CD4-positive, alpha-beta T cell treated with Interferon alpha-2 for 1 hour (primary cell): Measurements from ENCODE around the gene PICK1.
A peak's percentile ranks its signal among the peaks of the same experiment; 100 is the strongest.

Experiments used
- DNase-seq, 2 donors: peaks; one replicate each; pipeline ENCODE4 v3.0.0-alpha.2; 2020 to 2022

The PICK1 gene

DNA sequence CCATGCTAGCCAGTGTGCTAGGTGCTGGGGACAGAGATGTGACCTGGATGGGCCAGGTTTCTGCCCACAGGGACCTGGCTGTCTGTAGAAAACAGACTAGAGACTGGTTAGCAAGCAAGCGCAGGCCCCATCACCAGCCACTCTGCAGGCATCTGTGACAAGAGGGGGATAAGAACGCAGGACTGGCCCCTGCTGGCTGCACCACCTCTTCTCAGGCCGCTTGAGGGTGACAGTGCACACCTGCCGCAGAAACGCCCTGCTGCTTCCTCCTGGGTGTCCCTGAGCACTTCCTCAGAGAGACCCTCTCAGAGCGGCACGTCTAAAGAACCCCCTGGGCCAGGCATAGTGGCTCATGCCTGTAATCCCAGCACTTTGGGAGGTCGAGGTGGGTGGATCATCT, 5.9 kb upstream of the PICK1 start:
- DNase-seq: no peak

DNA sequence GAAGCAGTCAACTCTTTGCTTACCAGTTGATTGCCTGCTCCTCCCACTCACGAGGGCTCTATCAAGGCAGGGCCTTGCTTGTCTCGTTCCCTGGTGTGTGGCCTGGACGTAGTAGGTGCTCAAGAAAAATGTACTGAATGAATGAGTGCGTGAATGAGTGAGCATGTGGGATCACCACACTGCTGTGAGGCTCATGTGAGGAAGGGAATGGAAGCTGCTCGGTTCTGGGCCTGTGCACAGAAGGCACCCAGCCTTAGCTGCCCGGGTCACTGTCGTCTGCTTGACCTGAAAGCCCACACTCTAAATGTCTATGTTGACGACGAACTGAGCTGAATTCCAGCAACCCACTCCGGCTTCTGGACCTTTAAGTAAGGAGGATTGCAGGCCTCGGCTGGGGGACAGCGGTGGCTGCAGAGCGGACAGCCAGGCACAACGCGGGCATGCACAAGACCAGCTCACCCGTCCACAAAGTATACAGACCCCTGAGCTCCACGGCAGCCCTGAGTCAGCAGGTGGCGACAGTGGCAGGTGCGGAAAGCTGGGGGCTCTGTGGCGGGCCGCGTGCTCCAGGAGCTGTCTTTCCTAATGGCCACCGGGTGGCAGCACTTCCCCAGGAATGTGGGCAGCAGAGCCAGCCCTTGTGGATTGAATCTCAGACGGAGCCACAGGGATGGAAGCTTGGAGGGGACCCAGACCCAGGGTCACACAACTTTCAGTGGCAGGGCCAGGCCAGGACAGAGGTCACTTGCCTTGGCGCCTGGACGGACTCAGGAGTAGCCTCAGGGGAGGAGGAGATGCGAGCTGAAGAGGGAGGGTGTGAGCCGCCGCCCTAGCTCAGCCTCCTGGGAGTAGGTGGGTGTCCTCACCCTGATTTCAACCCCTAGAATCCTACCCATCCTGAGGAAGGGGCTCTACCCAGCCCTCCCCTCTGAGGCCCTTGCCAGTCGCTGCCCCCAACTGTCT, 5.0 kb upstream of the PICK1 start:
- DNase-seq: peak; percentile 82

DNA sequence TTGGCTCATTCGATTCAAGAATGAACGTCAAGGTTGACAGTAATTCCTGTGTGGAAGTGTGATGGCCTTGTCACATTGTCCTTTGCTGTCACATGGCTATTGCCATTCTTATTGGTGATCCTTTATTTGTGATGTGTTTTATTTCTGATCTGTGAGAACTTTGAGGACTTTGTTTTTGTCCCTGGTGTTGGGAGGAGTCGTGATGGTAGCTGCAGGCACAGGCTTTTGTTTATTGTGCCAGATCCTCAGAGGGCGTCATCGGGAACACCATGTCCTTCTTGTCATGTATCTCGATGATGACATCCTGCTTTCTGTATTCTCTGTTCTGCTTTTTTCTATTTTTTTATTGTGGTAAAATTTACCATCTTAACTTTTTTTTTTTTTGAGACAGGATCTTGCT, 5.6 kb downstream of the PICK1 start:
- no peak for DNase-seq

DNA sequence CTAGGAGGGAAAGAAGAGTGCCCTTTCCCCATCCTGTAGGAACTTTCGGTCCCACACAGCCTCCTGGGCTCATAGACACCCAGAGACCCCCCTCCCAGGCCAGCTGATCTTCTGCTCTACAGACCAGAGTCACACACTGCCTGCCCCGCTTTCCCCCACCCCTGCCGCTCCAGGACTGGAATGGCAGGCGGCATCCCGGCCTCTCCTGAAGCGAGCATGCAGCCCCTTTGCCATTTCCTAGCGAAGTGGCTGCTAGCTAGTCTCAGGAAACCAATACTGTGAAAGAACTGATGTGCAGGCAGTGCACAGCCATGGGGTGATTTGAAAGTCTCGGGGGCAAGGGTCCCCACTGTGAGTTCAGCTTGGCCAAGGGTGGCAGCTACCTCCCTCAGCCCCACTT, 8.3 kb downstream of the PICK1 start:
- no peak for DNase-seq

DNA sequence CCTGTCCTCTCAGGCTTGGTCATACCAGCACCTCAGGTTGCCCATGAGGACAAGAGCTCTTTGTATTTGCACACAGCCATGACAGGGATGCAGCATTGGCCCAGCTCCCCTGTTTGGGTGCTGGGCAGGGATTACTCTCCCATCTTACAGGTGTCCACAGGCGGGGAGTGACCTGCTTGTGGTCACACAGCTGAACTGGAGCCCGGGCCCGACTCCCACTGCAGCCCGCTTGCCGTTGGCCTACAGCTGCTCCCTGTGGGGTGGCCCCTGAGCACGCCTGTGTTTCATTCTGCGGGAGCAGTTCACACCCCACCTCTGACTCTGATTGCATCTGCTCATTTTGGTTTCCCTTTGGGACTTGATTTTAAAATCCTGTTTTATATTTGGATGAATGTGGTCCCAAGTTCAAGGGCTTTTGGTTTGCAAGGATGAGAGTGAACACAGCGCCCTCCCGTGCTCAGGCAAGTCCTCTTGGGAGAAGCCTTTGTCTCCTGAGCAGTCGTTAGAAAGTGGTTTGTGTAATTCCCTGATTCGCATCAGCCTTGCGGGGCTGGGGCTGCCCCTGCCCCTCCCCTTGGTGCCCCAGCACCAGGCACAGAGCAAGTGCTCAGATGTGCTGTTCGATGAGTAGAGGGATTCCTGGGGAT, 9.3 kb downstream of the PICK1 start:
- DNase-seq: no peak

DNA sequence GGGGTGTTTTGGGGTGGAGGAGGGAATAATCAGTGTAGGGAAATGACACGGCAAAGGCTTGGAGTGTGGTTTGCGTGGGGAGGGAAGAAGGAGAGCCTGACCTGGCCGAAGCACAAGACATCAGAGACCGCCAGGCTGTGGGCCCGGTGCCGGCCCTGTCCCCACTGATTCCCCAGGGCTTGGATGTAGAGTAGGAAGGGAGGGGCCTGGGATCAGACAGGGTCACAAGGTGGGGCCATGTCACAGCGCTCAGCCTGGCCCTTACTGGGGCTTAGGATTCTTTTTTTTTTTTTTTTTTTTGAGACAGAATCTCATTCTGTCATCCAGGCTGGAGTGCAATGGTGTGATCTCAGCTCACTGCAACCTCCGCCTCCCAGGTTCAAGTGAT, 9.8 kb downstream of the PICK1 start:
- DNase-seq: no peak

DNA sequence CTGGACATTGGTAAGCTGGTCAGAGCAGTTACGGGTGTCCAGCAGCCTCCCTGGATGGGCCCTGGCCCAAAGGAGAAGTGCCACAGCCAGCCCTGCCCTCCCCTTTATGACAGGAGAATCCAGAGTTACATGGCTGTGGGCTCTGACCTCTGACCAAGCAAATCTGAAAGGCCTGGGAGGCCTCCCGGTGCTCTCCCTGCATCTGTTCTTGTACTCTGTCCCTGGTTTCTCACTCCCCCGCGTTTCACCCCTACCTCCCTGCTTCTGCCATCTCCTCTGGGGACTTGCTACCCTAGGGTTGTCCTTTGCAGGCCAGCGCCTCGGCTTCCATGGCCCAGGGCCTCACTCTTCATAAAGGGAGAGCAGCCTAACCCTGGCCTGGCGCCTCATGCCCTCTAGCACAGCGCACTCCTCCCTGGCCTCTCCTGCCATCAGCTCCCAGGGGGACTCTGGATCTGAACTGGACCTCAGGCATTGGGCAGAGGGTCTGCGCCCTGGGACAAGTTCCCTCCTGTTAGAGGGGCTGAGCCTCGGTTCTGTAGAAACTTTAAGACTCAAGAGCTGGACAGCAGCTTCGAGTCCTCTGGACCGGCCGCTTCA, 10.7 kb downstream of the PICK1 start:
- no peak for DNase-seq

DNA sequence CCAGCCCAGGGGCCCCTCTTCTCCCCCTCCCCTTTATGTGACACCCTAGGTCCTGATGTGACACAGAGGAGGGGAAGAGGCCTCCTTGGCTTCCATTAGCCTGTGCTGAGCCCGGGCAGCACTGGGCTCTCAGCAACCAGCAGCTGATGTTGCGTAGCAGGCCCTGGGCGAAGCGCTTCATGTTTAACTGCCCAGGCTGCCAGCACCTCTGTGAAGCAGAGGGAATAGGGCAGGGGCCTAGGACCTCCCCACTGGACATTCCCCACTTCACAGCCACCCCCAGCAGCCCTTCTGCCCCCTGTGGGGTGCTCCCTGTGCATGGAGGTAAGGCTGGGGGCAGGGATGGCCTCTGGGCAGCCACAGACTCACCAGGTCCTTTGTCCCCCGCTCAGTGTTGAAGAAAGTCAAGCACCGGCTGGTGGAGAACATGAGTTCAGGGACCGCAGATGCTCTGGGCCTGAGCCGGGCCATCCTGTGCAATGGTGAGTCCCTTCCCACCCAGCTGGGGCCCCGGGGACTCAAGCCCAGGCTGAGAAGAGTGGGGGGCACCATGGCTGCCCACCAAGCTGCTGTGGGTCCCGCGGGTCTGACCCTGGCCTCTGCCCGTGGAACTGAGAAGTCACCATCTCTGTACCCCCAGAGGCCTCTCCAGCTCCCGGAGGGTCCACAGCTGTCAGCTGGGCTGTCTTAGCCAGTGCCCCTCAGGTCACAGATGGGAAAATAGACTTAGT, 11.6 kb downstream of the PICK1 start:
- no peak for DNase-seq

DNA sequence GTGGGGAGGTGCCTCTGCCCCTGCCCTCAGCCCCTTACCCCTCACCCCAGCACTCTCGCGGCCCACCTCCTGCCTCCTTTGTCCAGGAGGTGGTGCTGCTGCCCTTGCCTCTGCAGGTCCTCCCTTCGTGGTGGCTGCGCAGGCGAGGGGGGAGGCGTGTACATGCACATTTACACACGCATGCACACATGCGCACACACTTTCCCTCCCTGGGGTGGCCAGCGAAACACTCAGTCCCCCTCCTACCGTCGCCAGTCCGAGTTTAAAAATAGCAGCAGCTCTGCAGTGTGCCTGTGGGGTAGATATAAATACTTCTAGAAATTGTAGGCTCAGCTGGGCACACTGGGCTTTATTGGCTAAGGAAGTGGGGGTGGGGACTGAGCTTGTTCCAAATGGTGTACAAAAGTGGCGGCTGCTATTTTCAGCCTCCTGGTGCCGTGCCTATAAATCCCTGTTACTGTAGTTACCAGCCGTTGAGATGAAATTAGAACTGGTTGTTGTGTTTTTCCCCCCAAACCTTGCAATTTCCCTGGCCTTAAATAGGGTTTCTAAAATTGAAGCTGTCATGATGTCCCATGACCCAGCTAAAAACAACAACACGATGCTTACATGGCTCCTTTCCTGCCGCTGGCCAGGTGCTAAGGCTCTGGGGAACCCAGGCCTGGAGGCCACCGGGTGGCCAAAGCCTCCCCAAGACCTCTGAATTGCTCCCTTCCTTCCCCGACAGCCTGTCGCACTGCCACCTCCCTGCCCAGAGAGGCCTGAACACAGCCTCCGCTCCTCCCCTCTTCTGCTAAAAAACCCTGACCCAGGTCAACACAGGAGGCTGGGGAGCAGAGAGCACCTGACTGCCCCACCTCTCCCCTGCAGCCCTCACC, 12.4 kb downstream of the PICK1 start:
- no peak for DNase-seq

DNA sequence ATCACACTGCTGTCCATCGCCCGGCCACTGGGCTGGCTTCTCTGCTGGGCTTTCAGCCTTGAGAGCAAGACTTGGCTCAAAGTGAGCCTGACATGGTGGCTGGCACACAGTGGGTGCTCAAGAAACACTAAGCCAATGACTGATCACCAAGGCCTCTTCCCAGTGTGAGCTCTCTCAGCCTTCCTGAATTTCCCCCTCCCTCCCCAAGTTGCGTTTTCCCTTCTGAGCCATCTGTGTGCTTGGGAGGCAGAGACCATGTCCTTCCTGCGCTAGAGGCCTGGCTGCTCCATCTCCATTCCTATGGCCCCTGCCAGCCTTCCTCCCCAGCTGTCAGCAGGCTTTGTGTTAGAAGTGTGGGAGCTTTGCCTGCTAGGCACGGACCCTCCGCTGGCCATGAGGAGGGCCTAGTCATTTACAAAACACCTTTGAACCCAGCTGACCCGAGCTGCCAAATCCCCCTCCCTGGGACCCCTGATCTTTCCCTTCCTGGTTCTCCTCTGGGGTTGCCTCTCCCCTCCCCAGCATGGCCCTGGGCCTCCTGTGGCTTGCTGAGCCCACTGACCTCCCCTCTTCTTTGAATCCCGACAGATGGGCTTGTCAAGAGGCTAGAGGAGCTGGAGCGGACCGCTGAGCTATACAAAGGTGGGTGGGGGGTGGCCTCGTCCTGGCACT, 13.2 kb downstream of the PICK1 start:
- DNase-seq: no peak

DNA sequence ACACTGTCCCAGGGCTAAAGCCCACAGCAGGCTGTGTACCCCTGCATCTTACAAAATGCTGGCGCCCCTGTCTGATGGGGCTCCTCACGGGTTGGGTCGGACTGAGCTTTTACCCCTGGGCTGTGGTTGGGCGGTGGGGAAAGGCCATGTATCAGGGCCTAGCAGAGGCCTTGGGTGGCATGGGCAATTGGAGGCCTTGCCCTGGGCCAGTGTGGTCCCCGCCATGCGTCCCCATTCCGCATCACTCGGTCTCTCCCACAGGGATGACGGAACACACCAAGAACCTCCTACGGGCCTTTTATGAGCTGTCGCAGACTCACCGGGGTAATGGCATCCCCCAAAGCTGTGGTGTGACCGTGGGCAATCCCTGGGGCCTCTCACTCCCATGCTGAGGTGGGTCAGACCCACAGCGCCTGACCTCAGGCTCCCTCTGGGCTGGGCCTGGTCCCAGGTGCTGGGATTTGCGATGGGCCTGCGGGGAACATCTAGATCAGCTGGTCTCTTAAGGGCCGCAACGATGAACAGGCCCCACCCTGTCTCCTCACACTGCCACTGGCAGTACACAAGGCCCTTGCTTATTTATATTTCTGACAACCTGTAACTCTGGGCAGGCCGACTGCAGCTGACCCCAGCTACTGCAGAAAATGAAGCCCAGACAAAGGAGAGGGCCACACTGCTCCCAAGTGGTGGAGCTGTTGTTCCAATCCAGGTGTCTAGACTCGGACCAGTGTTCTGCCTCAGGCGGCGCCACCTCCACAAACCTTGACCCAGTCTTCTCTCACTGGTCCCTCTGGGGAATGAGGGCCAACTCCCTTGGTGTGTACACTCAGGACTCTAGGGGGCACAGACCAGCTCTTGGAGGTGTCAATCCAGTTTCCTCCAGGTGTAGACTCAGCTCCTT, 14.5 kb downstream of the PICK1 start:
- DNase-seq: no peak

DNA sequence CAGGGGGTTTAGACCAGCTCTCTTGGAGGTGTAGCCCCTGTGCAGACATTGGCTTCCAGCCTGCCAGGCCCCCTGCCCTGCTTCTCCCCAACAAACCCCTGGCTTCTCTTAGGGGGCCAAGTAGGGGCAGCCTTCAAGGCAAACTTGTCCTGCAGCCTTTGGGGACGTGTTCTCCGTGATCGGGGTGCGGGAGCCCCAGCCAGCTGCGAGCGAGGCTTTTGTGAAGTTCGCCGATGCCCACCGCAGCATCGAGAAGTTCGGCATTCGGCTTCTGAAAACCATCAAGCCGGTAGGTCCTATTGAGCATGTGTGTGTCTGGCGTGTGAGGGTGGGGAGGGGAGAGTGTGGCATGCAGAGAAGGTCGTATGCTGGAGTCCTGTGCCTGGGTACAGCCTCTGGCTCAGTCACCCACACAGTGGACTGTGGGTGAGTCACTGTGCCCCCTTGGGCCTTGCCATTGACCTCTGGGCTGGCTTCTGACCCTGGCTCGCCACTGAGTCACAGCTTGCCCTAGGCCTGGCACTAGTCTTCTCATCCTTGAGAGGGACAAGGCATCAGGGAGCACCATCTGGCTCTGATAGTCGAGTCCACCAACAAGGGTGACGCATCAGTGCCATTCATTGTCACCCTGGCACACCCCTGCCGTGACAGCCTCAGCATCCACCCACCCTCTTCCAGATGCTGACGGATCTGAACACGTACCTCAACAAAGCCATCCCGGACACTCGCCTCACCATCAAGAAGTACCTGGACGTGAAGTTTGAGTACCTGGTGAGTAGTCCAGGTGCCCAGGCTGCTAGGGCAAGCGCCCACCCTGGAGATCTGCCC, 15.3 kb downstream of the PICK1 start:
- no peak for DNase-seq

DNA sequence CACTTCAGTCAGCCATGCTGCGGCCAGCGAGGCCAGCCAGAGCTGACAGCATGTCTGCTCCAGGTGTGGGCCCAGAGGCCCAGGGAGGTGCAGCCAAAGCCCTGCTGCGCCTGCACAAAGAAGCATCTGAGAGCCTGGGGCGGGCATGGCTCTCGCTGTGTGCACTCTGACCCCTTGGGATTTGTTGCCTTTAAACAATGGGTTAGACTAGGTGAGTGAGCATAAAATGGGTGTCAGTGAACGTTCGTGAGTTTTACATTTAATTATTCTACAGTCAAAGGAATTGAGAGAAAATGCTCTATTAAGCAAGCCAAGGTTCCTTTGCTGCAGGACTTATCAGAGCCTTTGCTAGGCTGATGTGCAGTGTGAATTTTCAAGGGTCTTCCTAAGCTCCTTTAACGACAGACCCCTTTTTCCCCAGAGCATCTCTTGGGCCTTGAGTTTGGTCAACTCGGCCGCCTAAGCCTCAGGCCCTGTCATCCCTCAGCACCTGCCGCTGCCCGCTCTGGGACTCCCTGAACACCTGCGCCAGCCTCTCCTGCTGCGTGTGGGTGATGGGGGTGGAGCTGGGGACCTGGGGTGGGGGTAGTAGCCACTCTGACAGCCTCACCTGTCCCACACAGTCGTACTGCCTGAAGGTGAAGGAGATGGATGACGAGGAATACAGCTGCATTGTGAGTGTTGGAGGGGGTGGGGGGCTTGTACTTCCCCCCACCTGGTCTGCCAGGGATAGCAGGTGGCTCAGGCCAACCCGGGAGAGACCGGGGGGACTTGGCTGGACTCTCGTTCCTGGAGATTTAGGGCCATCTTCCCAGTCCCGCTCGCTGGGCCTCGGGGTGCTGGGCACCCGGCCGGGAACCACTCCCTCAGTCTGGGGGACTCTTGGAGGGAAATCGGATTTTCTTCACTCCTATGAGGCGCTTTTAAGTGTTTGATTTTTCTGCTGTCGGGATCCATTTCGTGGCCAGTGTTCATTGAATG, 16.2 kb downstream of the PICK1 start:
- no peak for DNase-seq

DNA sequence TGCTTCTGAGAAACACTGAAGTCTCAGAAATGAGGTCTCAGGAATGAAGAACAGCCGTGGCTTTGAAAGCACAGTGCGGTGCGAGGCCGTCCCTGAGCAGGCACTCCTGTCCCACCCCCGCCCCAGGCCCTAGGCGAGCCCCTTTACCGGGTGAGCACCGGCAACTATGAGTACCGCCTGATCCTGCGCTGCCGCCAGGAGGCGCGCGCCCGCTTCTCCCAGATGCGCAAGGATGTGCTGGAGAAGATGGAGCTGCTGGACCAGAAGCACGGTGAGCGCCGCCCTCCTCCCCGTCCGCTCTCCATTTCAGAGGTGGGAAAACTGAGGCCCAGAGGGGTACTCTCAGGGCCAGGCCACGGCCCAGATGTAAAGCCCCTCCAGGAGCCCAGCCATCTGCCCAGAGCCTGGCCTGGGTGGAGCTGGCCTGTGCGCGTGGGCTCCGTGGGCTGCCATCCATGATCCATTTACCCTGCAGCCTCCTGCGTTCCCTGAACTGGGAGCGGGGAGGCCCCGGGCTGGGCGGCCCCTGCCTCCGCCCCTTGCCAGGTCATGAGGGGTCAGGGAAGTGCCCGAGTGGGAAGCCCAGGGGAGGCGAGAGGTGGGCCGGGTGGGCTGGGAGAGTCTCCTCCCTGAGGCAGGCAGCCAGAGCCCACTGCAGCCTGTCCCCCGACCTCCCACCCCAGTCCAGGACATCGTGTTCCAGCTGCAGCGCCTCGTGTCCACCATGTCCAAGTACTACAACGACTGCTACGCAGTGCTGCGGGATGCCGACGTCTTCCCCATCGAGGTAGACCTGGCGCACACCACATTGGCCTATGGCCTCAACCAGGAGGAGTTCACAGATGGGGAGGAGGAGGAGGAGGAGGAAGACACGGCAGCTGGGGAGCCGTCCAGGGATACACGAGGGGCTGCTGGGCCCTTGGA, 17.2 kb downstream of the PICK1 start:
- no peak for DNase-seq

DNA sequence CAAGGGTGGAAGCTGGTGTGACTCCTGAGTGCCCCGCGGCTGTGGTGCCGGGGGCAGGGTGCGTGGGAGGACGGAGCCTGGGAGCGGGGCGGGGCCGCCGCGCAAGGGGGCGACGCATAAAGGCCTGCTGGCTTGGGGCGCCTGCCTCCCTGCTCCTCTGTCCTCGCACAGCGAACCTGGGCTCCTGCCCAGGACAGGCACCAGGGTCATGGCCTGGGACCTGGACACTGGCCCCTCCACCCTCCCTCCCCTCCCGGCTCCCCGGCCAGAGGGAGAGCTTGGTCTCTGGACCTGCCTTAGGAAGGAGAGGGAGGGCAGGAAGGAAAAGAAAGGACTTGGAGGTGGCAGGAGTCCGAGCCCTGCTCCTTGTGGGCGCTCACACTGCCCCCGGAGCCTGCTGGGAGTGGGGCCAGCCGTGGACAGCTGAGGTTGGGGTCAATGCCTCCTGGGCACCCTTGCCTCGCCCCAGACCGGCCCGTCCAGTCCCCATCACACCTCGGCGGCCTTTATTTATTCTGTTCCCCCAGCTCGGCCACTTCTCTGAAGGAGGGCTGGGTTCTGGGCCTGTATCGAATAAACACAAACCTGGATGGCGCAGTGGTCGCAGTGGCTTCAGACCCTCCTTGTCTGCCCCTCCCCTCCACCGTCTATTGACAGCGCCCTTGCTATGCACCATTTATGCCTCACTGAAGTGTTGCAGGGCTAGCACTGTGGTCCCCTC, 18.1 kb downstream of the PICK1 start:
- DNase-seq: no peak

DNA sequence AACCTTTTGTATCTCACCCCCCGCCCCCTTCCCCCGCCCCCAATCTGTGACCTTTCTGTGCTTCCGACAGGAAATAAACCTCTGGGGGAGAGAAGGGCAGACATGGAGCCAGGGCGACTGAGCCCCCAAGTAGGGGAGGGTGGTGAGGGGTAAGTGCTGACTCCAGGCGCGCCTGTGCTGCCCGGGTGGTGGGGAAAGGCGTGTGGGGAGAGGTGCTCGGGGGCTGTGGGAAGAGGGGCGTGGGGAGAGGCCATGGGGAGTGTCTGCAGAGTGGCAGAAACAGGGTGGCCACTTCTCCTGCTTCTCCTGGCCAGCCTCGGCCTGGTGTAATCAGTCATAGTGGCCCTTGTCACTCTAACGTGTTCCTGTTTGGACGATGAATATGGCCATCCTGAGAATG, 18.8 kb downstream of the PICK1 start:
- no peak for DNase-seq

DNA sequence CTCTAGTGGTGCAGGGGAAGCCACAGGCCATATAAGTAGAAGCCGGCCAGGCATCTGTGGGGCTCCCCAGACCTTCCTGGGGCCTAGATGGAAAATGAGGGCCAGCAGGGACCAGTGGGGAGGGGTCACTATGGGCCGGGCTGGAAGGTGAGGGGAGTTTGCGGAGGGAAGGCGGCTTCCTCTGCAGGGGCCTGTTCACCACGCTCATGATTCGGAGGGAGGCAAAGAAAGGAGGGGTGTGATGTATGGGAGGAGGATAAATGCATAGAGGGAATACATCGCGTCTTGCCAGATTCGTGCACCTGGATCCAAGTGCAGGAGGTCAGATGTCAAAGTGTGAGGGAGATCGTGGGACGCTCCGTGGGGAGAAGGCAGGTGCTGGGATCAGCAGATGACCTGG, 19.9 kb downstream of the PICK1 start:
- no peak for DNase-seq
